Heart right ventricle (tissue), 16 donors: ENCODE results near the gene LRRC57. TPM values are rescaled to one million over a fixed set of nuclear protein-coding genes. Genes with fewer than 3 reads are reported as not detected.

Source experiments
- ATAC-seq, 8 donors: fragments of 200-7000 bp; cut with Tn5 transposase; one replicate each; pipeline ENCODE4 v1.9.1; 2020; ENCODE audit warnings: mild to moderate bottlenecking in 8 of 8, moderate library complexity in 8 of 8, moderate number of reproducible peaks in 1 of 8
- DNase-seq, 2 donors: peaks; one replicate each; pipeline ENCODE4 v3.0.0-alpha.2; 2020
- H3K27ac ChIP-seq, 10 donors: fragments of 200-600 bp; sonication (generic) in 2 of 10; one replicate each; pipeline versions ENCODE4 v1.5.0 to v1.8.0; 2020 to 2022; ENCODE audit warnings: mild to moderate bottlenecking in 3 of 10
- H3K27me3 ChIP-seq, 7 donors: fragments of 200-600 bp; one replicate each; pipeline ENCODE4 v1.8.0; 2021 to 2022; ENCODE audit warnings: mild to moderate bottlenecking in 2 of 7
- H3K36me3 ChIP-seq, 9 donors: fragments of 200-600 bp; sonication (generic) in 1 of 9; one replicate each; pipeline versions ENCODE4 v1.5.0 to v1.8.0; 2020 to 2022; ENCODE audit warnings: mild to moderate bottlenecking in 2 of 9
- H3K4me1 ChIP-seq, 9 donors: fragments of 200-600 bp; sonication (generic) in 1 of 9; one replicate each; pipeline versions ENCODE4 v1.5.0 to v1.8.0; 2020 to 2022; ENCODE audit warnings: mild to moderate bottlenecking in 4 of 9
- H3K4me3 ChIP-seq, 10 donors: fragments of 200-600 bp; sonication (generic) in 2 of 10; one replicate each; pipeline versions ENCODE4 v1.5.0 to v1.8.0; 2020 to 2022; ENCODE audit warnings: mild to moderate bottlenecking in 7 of 10, moderate library complexity in 2 of 10
- H3K9me3 ChIP-seq, 11 donors: fragments of 200-600 bp in 10 of 11; sonication (generic) in 2 of 11; one replicate each; pipeline versions ENCODE4 v1.5.0 to v1.8.0; 2013 to 2022; ENCODE audit warnings: mild to moderate bottlenecking in 2 of 11, control low read depth in 1 of 11, moderate library complexity in 1 of 11
- CTCF ChIP-seq, 9 donors: fragments of 200-600 bp; sonication (generic) in 2 of 9; IDR thresholded peaks; one replicate each; pipeline versions ENCODE4 v1.5.0 to v1.8.0; 2021 to 2022; ENCODE audit warnings: antibody characterized with exemption in 9 of 9, mild to moderate bottlenecking in 5 of 9, moderate library complexity in 1 of 9
- WGBS, 2 donors: extraction: QIAGEN DNeasy Blood & Tissue Kit; methylation state at CpG; one replicate each; pipeline ENCODE4 v1.1.7; 2013; ENCODE audit warnings: inconsistent platforms in 1 of 2; 5-methylcytosine and 5-hydroxymethylcytosine counted together
- intact Hi-C, 10 donors: fragments of 100-400 bp; cut with DNase I; formaldehyde crosslinking; loops; one replicate each; pipeline versions ENCODE4 v1.11.1 to v1.14.2; 2022
- long read RNA-seq, 3 donors: library from polyadenylated mRNA; unstranded; transcript quantifications; one replicate each; pipeline ENCODE4 v2.0.0, GENCODE V29; 2020 to 2021
- polyA plus RNA-seq, 2 donors: library from polyadenylated mRNA; stranded (reverse); fragments of 200-250 nt; gene quantifications; one replicate each; pipeline ENCODE4 v1.2.3, GENCODE V29; 2013
- total RNA-seq, 10 donors: library from RNA; stranded (reverse); fragmentation: NEBNext Ultra II Directional in 3 of 10; extraction: Animal tissue kit (Norgen Biotek cat#: 25700) in 3 of 10; gene quantifications; one replicate each; pipeline versions ENCODE4 v1.2.1 to v1.2.4, GENCODE V29; 2021 to 2023
- donor health status: Arrhythmogenic right ventricular cardiomyopathy.
- donor health status: ischemic (EF 13 %, LVEDD 7.1; RV severe dilation, severe dysfunction).
- donor health status: healthy with polysubstance abuse.
- donor health status: DM: no; HTN: yes; CAD: no.
- donor health status: DM: no; HTN: no; CAD: no.
- donor health status: ischemic (EF 25% LVEDD 6.9; RV normal size, moderate dysfunction).
- donor health status: ischemic (EF 25% LVEDD 5.7; RV mildly dilated, moderate dysfunction).
- donor health status: healthy.
- donor health status: DM: yes; HTN: yes; CAD: no.
- donor health status: Ischemic cardiomyopathy.
- donor health status: ischemic (EF 35%, LVEDD 5.7; RV mildly dilated, moderate dysfunction).
- donor health status: nonischemic (EF 11% LVEDD 7.7; RV severe dilation, severe dysfunction).
- donor health status: DM: yes; HTN: yes; CAD: no.
- donor health status: PGD.
- donor health status: ischemic (EF 29% LVEDD 5.4; RV normal size, mild dysfunction).
- donor health status: nonischemic (EF 23%, LVEDD 6.1; RV moderate dilation, normal function).

Gene LRRC57
- total RNA-seq (10 to 100 TPM; 12.1 to 24.6 (median 16.6) TPM), polyA plus RNA-seq (1 to 10 TPM; 3.7 to 6.9 TPM)
- long read RNA-seq, donor 1, full-length matches to known transcripts = 12 of 15 reads
- long read RNA-seq, donor 1, partial matches to known transcripts = 0 of 15 reads
- long read RNA-seq, donor 1, other reads (novel, unspliced or antisense) = 3 of 15 reads
- long read RNA-seq, donor 2, transcript LRRC57-202 (6 exons, 2,384 nt) = major isoform, 18 of 19 reads
- long read RNA-seq, donor 2, partial matches to known transcripts = 0 of 19 reads
- long read RNA-seq, donor 2, other reads (novel, unspliced or antisense) = 1 of 19 reads
- long read RNA-seq, donor 3, transcript LRRC57-202 (6 exons, 2,384 nt) = major isoform, 20 of 31 reads
- long read RNA-seq, donor 3, partial matches to known transcripts = 2 of 31 reads
- long read RNA-seq, donor 3, other reads (novel, unspliced or antisense) = 9 of 31 reads

- DNase-seq (peak; percentile 86 to 92), ATAC-seq (peak; percentile 95 to 98 (median 97))
- WGBS, 2 donors = 0% methylated on average over 71 of the region's 71 CpGs
- no peak for TF ChIP-seq CTCF (IDR thresholded peaks at IDR 0.05)
- Histone ChIP-seq H3K4me1 (peaks cover 3 to 58% (median 26%) of the 10 kb centered on the region in 9 donors), H3K36me3 (peaks cover 0 to 35% (median 13%) of the 10 kb centered on the region in 9 donors), H3K27ac (peak within 1 kb of the TSS; percentile 71 to 97 (median 92)), H3K27me3 (no peaks in the 10 kb centered on the region), H3K9me3 (no peaks in the 10 kb centered on the region), H3K4me3 (peak within 1 kb of the TSS; percentile 75 to 99 (median 96))
- intact Hi-C loops = loop anchor here in 7 of 10 donors (1.0 to 10.0 kb wide), 6 partner anchors 27 to 106 kb away; partner anchors contain the start of gene STARD9 (in 1 of the 7)
These were observed at the start of gene LRRC57, which contains the start of gene HAUS2 for GRCh38 chr15:42548249-42549031. TSS of gene LRRC57 (minus strand) at chr15:42548793. CDS start at chr15:42548434, 359 bp downstream. TSS of gene HAUS2 (plus strand) at chr15:42548838. CDS start at chr15:42548873, 35 bp downstream.

GRCh38 chr15:42595626-42596240, 47.1 kb upstream of the LRRC57 start:
- ATAC-seq = peak in 7 of 8 donors; percentile 42 to 80 (median 65)

GRCh38 chr15:42594095-42594494, 45.5 kb upstream of the LRRC57 start:
- Histone ChIP-seq H3K27ac (peak overlapping the region in 9 of 10 donors; percentile 37 to 78 (median 68)), H3K36me3 (peaks cover 0 to 47% (median 0%) of the 10 kb centered on the region in 9 donors), H3K4me1 (peaks cover 3 to 64% (median 28%) of the 10 kb centered on the region in 9 donors), H3K27me3 (no peaks in the 10 kb centered on the region), H3K4me3 (no peak overlapping the region), H3K9me3 (no peaks in the 10 kb centered on the region)
- ATAC-seq = no peak
- no peak for TF ChIP-seq CTCF (IDR thresholded peaks at IDR 0.05)
- WGBS, 2 donors = 65 to 70% methylated on average over 5 of the region's 5 CpGs
- no peak for DNase-seq
- intact Hi-C loops = loop anchor here in 1 of 10 donors (10.0 kb wide), 1 partner anchor 51 kb away; no protein-coding TSS in a partner anchor

More at GRCh38 chr15:42595626-42596240, 47.1 kb upstream of the LRRC57 start:
- 65 to 68% methylated on average over 4 of the region's 4 CpGs for WGBS, 2 donors
- TF ChIP-seq CTCF (IDR thresholded peaks at IDR 0.05) = no peak
- Histone ChIP-seq H3K4me1 (peaks cover 3 to 67% (median 26%) of the 10 kb centered on the region in 9 donors), H3K27me3 (no peaks in the 10 kb centered on the region), H3K9me3 (no peaks in the 10 kb centered on the region), H3K27ac (peak overlapping the region in 7 of 10 donors; percentile 11 to 72 (median 43)), H3K4me3 (no peak overlapping the region), H3K36me3 (peaks cover 0 to 35% (median 0%) of the 10 kb centered on the region in 9 donors)
- peak in 1 of 2 donors; percentile 26 for DNase-seq
- intact Hi-C loops = loop anchor here in 1 of 10 donors (10.0 kb wide), 1 partner anchor 49 kb away; no protein-coding TSS in a partner anchor
